Transverse colon (tissue), 4 donors: ENCODE data around the gene BTK. TPM values are rescaled to one million over a fixed set of nuclear protein-coding genes. Genes with fewer than 3 reads are reported as not detected.

Experiments used
- DNase-seq: peaks from one replicate; pipeline ENCODE4 v3.0.0-alpha.2; 2019
- H3K27ac ChIP-seq, 4 donors: fragments of 200-600 bp; sonication (generic); 2 replicates each; pipeline ENCODE4 v1.5.1; 2016 to 2018; ENCODE audit warnings: inconsistent platforms in 4 of 4
- H3K27me3 ChIP-seq: fragments of 200-600 bp; sonication (generic); 2 replicates; pipeline ENCODE4 v1.5.1; 2017; ENCODE audit warnings: inconsistent platforms
- H3K36me3 ChIP-seq, 4 donors: fragments of 200-600 bp; sonication (generic); 2 replicates each; pipeline ENCODE4 v1.5.1; 2017 to 2019; ENCODE audit warnings: inconsistent platforms in 4 of 4
- H3K4me1 ChIP-seq, 4 donors: fragments of 200-600 bp; sonication (generic); 2 replicates each; pipeline ENCODE4 v1.5.1; 2017 to 2020; ENCODE audit warnings: inconsistent platforms in 4 of 4
- H3K4me3 ChIP-seq, 4 donors: fragments of 200-600 bp; sonication (generic); 1 replicate in 1 of 4; 2 replicates in 3 of 4; pipeline versions ENCODE4 v1.5.1 to v1.6.1; 2017 to 2019; ENCODE audit warnings: inconsistent platforms in 4 of 4
- H3K9me3 ChIP-seq, 2 donors: fragments of 200-600 bp; sonication (generic); 2 replicates each; pipeline ENCODE4 v1.5.1; 2017 to 2019; ENCODE audit warnings: inconsistent platforms in 2 of 2
- CTCF ChIP-seq, 5 experiments: fragments of 200-600 bp in 3 of 5; fragments of 450-650 bp in 2 of 5; sonication (generic) in 3 of 5; IDR thresholded peaks; 1 replicate in 2 of 5; 2 replicates in 3 of 5; pipeline ENCODE4 v1.5.1; 2016 to 2017; ENCODE audit warnings: antibody characterized with exemption in 5 of 5, inconsistent platforms in 3 of 5, mild to moderate bottlenecking in 2 of 5, moderate library complexity in 1 of 5
- EP300 ChIP-seq: sonication (generic); formaldehyde crosslinking; IDR thresholded peaks from one replicate; pipeline ENCODE4 v1.6.1; 2017; ENCODE audit warnings: antibody characterized with exemption, low read depth
- POLR2A ChIP-seq: fragments of 450-650 bp; IDR thresholded peaks from one replicate; pipeline ENCODE4 v1.6.1; 2016; ENCODE audit warnings: antibody characterized with exemption, mild to moderate bottlenecking, moderate library complexity
- POLR2AphosphoS5 ChIP-seq, 3 donors: sonication (generic); formaldehyde crosslinking; IDR thresholded peaks; one replicate each; pipeline ENCODE4 v1.6.1; 2016; ENCODE audit warnings: antibody characterized with exemption in 3 of 3
- WGBS, 2 donors: methylation state at CpG; one replicate each; pipeline ENCODE4 v1.1.5; 2018; ENCODE audit warnings: low coverage in 1 of 2; 5-methylcytosine and 5-hydroxymethylcytosine counted together
- in situ Hi-C, 4 donors: fragments of 200-750 bp; cut with MboI; loops; one replicate each; pipeline versions ENCODE4 v1.15.0 to v1.15.1; 2017; ENCODE audit warnings: low sequenced_read_pairs in 3 of 4, low pct_ligation_motif_present in 1 of 4, low pct_unique_long_range_greater_than_20kb in 1 of 4
- intact Hi-C: fragments of 100-400 bp; cut with DNase I; formaldehyde crosslinking; loops from one replicate; pipeline ENCODE4 v1.15.1; 2023; ENCODE audit warnings: low total_unique reads
- total RNA-seq, 4 donors: library from RNA; depleted of rRNA; stranded (reverse); fragments of >200 nt; gene quantifications; one replicate each; pipeline ENCODE4 v1.1.0, GENCODE V29; 2016

Gene BTK
- total RNA-seq: 1 to 10 TPM in 3 of 4 donors, under 1 TPM in 1; 0.40 to 7.9 (median 4.4) TPM

GRCh38 chrX:101385795-101386541 is at the start of gene BTK:
Gene BTK (minus strand): TSS chrX:101386191. CDS start chrX:101375284, 10,907 bp downstream.
- WGBS, 2 donors: 73 to 79% methylated on average over 4 to 9 of the region's 9 CpGs
- Histone ChIP-seq H3K27me3 (no peaks in the 10 kb centered on the region), H3K36me3 (no peaks in the 10 kb centered on the region), H3K4me3 (no peak within 1 kb of the TSS), H3K4me1 (no peaks in the 10 kb centered on the region), H3K27ac (peak within 1 kb of the TSS in 3 of 4 donors; percentile 18 to 59 (median 35)), H3K9me3 (no peaks in the 10 kb centered on the region)
- DNase-seq: peak; percentile 31
- in situ Hi-C loops (no loop called here), intact Hi-C loops (no loop called here)
- TF ChIP-seq POLR2AphosphoS5 (IDR thresholded peaks at IDR 0.05) (peak in 1 of 3 donors; percentile 22), CTCF (IDR thresholded peaks at IDR 0.05) (no peak)

GRCh38 chrX:101430457-101431078 is 44.6 kb upstream of the BTK start:
- Histone ChIP-seq H3K4me3 (no peak overlapping the region), H3K27me3 (no peaks in the 10 kb centered on the region), H3K27ac (no peak overlapping the region), H3K36me3 (no peaks in the 10 kb centered on the region), H3K9me3 (no peaks in the 10 kb centered on the region), H3K4me1 (no peaks in the 10 kb centered on the region)
- in situ Hi-C loops: no loop called here
- DNase-seq: no peak
- intact Hi-C loops: no loop called here
- WGBS, 2 donors: 63 to 80% methylated on average over 1 to 2 of the region's 2 CpGs
- no peak for TF ChIP-seq POLR2AphosphoS5 (IDR thresholded peaks at IDR 0.05)
- no peak for TF ChIP-seq POLR2A
- no peak for TF ChIP-seq CTCF (IDR thresholded peaks at IDR 0.05)
- no peak for TF ChIP-seq EP300

- Histone ChIP-seq H3K36me3 (no peaks in the 10 kb centered on the region), H3K4me3 (no peak overlapping the region), H3K27ac (no peak overlapping the region), H3K4me1 (no peaks in the 10 kb centered on the region), H3K27me3 (no peaks in the 10 kb centered on the region), H3K9me3 (no peaks in the 10 kb centered on the region)
- no peak for DNase-seq
- intact Hi-C loops (no loop called here), in situ Hi-C loops (loop anchor here in 1 of 4 donors (10.0 kb wide), 1 partner anchor 365 kb away; no protein-coding TSS in a partner anchor)
- TF ChIP-seq POLR2AphosphoS5 (IDR thresholded peaks at IDR 0.05): no peak
- TF ChIP-seq CTCF (IDR thresholded peaks at IDR 0.05): no peak
- no peak for TF ChIP-seq POLR2A
- no peak for TF ChIP-seq EP300
- 67% methylated on average over 1 of the region's 1 CpG for WGBS, 2 donors
These were observed 43.9 kb upstream of the BTK start for GRCh38 chrX:101429934-101430333.

GRCh38 chrX:101427954-101428353 is 42.0 kb upstream of the BTK start:
- DNase-seq: no peak
- no peaks in the 10 kb centered on the region for H3K9me3 ChIP-seq
- in situ Hi-C loops: loop anchor here in 1 of 4 donors (10.0 kb wide), 1 partner anchor 367 kb away; no protein-coding TSS in a partner anchor

More at GRCh38 chrX:101427954-101428353, 42.0 kb upstream of the BTK start:
- intact Hi-C loops: no loop called here
- Histone ChIP-seq H3K4me3 (no peak overlapping the region), H3K4me1 (no peaks in the 10 kb centered on the region), H3K36me3 (no peaks in the 10 kb centered on the region), H3K27me3 (no peaks in the 10 kb centered on the region), H3K27ac (no peak overlapping the region)
- 94 to 100% methylated on average over 2 of the region's 2 CpGs for WGBS, 2 donors
- TF ChIP-seq CTCF (IDR thresholded peaks at IDR 0.05): no peak
- TF ChIP-seq POLR2AphosphoS5 (IDR thresholded peaks at IDR 0.05): no peak
- no peak for TF ChIP-seq POLR2A
- no peak for TF ChIP-seq EP300
